ENCODE data around the gene PLXNA1.

Gene PLXNA1

GRCh38 chr3:127003175-127003555, 20.2 kb downstream of the PLXNA1 start:
- DNase-seq, result no peak

DNA sequence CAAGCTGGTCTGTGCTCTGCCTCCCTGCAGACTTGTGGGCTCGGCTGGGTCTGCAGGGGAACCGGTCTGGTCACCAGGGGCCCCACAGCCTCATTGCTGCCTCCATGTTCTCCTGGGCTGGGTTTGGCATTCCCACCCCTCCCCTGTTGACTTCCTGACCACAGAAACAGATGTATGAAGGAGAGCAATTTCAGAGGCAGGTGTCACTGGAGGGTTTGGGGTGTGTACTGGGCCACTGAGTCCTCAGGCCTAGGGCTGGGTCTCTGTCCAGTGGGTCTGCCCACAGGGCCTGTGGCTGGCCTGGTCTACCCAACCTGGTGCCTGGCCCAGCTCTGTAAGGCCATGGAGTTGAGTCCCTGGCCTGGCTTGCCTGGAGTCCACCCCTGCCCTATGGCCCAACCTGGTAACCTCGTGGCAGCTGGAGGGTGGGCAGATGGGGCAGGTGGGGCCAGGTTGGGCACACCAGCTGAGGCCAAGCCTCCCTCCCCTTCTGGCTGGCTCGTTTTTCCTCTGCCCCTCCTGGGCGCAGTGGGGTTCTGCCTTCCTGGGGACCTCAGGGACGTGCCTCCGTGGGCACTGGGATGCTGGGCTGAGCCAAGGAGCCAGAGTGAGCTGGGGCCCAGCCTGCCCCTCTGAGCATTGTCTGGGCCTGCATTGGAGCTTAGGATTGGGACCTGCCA, 20.8 kb downstream of the PLXNA1 start:
- no peak for DNase-seq

- DNase-seq, result no peak
These were observed 21.9 kb downstream of the PLXNA1 start for GRCh38 chr3:127004641-127005397.

- no peak for DNase-seq
These were observed 23.1 kb downstream of the PLXNA1 start for GRCh38 chr3:127005864-127006500.

DNA sequence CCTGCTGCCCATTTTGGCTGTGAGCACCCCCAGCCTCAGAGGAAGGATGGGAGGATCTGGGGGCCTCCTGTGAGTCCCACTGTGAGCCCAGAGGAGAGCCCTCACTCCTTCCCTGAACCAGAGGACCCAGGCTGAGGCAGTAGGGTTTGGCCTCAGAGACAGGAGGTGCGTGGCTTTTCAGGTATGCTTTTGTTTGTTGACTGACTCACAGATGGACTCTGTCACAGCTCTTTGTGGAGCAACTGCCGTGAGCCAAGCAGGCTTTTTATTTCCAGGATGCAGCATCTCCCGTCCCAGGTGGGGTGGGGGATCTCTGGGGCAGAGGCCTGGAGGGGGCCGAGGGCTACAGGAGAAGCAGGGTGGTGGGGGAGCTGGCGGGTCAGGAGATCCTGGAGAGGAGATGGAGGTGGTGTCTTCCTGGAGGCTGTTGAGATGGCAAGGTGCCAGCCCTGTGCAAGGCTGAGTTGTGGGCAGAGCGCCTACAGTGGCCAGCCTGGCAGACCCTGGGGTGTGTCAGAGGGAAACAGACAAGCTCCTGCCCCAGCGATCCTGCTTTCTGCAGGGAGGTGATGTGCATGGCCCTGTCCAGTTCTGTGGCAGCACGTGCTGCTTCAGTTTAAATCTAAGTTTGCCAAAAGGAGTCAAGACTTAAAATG, 24.0 kb downstream of the PLXNA1 start:
- no peak for DNase-seq

DNA sequence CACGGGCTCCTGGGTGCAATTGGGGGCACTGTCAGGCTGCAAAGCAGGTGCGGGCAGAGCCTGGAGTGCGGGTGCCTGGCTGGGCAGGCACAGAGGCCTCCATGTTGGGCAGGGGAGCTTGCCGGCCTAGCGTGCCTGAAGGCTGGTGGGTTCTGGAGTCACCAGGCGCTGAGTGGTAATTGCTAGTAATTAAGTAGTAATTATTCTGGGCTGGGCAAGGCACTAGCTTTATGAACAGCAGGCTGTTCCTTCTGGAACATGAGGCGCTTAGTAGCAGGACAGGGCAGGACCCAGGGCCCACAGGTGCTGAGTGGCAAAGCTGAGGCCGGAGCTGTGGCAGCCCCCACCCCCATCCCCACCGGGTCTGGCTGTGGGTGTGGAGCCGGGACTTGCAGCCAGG, 25.3 kb downstream of the PLXNA1 start:
- DNase-seq, result no peak

DNA sequence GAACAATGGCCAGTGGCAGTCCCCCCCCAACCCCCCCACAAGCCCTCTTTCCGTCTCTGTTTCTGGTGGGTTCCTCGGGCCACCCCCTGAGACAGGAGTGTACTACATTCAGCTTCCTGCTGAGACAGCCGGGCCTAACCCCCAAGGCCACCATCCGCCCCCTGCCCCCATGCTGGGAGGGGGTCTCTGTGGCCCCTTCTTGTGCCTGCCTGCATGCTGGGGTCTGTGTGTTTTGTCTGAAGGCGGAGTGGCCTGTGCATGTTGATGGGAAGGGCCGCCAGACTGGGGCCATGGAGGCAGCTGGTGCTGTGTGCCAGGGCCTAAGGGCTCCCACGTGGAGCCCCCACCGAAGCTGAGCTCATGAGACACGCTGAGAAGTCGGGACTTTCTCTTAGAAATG, 26.6 kb downstream of the PLXNA1 start:
- no peak for DNase-seq

DNA sequence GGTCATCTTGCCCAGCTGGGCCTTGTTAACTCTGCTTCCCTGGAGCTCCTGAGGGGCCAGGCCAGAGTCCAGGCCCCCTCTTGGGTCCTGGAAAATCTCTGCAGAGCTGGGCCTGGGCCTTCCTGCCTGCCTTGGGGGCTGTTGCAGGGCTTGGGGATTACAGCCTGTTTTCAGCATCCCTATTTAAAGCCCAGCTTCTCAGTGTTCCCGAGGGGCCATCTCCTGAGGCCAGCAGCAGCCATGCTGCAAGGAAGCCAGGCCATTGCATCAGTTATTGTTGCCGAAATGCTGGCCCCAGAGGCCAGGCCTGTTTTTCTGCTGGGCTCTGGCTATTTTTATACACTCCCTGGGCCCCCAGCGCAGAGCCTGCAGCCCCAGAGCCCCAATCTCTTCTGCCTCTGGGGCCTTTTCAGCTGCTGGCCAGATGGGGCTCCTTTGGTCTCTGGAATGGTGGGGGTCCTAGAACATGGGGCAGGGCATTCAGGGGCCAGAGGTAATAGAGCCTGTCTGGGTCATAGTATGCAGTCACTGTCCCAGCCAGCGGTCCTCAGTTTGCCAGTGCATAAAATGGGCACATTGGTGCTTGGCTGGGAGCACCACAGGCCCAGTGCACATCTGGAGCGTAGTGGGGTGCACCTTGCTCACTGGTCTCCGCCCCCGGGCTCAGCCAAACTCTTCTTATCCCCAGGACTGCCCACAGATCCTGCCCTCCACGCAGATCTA, 28.5 kb downstream of the PLXNA1 start:
- DNase-seq, result no peak

- DNase-seq, result no peak
These were observed 29.2 kb downstream of the PLXNA1 start for GRCh38 chr3:127012091-127012490.

DNA sequence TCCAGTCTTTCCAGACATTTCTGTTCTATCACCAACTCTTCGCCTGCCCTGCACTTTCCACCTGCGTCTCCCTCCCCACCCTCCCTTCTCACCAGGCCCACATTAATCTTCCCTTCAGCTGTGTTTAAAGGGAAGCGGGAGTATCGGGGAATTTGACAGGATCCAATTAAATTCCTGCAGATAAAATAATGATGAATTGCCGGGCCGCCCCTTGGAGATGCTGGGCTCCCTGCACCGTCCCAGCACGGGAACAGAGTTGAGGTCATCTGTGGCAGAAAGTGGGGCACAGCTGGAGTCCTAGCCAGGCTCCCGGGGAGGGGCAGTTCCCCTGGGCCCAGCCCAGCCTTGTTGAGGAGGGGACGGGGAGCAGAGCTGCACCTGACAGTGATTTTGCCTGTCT, 30.3 kb downstream of the PLXNA1 start:
- DNase-seq, result no peak

DNA sequence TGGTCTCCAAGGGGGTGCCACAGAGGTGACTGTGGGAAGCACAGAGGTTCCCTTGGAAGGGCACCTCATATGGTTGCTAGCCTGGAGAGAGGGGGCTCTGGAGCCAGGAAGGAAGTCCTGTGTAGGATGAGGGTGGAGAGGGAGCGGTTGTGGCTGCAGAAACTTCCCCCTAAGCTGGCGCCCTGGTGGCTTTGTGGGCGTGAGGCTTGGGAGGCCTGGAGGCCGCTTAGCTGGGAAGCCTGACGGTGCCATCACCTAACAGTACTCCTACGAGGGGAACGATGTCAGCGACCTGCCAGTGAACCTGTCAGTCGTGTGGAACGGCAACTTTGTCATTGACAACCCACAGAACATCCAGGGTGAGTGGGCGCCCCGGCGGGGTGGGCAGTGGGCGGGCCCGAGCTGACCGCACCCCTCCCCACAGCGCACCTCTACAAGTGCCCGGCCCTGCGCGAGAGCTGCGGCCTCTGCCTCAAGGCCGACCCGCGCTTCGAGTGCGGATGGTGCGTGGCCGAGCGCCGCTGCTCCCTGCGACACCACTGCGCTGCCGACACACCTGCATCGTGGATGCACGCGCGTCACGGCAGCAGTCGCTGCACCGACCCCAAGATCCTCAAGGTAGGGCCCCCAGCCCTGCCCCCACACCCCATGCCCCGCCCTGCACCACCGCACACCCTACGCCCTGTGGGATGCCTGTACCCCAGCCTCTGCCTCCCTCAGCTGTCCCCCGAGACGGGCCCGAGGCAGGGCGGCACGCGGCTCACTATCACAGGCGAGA, 31.0 kb downstream of the PLXNA1 start:
- DNase-seq, result no peak

DNA sequence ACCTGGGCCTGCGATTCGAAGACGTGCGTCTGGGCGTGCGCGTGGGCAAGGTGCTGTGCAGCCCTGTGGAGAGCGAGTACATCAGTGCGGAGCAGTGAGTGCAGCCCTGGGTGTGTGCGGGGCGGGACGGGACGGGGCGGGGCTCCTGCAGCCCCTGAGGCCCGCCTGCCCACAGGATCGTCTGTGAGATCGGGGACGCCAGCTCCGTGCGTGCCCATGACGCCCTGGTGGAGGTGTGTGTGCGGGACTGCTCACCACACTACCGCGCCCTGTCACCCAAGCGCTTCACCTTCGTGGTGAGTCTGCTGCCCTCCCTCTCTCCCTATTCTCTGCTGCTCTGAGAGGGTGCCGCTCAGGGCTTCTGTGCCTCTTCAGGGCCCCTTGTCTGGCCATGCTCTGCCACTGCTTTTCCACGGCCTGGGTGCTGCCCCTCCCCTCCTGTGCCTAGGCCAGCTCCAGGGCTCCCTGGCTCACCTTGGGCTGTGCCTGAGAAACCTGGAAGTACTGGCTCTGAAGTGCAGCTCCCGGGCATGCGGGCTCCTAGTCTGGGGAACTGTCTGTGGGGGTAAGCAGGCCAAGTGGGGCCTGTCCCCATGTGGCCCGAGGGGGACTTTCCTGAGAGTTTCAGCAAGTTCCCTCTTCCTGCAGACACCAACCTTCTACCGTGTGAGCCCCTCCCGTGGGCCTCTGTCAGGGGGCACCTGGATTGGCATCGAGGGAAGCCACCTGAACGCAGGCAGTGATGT, 31.8 kb downstream of the PLXNA1 start:
- DNase-seq, result no peak

GRCh38 chr3:127015282-127016042, 32.5 kb downstream of the PLXNA1 start:
- no peak for DNase-seq

- DNase-seq, result no peak
These were observed 33.1 kb downstream of the PLXNA1 start for GRCh38 chr3:127016043-127016343.

- DNase-seq, result no peak
These were observed 33.5 kb downstream of the PLXNA1 start for GRCh38 chr3:127016461-127016860.

DNA sequence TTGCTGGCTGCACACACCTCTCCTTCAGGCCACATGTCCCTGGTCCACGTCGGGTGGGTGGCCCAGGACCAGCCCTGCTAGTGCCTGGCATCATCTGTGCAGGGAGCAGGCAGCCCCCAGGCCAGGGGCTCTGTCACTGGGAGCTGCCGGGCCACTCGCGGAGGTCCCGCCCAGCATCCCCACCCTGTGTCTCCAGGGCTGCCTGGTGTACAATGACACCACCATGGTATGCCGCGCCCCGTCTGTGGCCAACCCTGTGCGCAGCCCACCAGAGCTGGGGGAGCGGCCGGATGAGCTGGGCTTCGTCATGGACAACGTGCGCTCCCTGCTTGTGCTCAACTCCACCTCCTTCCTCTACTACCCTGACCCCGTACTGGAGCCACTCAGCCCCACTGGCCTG, 34.3 kb downstream of the PLXNA1 start:
- no peak for DNase-seq

DNA sequence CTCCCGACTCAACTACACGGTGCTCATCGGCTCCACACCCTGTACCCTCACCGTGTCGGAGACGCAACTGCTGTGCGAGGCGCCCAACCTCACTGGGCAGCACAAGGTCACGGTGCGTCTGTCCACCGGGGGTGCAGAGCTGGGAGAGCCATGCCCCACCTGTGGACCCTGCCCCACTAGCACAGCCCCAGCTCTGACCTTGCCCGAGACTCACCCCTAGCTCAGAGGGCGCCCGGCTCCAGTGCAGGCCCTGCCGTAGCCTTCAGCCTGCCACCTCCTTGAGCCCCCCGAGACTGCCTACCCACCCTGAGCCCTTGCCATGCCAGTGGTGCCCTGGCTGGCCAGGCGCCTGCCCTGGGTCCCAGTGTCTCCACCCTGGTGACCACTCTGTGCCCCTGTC, 34.9 kb downstream of the PLXNA1 start:
- no peak for DNase-seq

DNA sequence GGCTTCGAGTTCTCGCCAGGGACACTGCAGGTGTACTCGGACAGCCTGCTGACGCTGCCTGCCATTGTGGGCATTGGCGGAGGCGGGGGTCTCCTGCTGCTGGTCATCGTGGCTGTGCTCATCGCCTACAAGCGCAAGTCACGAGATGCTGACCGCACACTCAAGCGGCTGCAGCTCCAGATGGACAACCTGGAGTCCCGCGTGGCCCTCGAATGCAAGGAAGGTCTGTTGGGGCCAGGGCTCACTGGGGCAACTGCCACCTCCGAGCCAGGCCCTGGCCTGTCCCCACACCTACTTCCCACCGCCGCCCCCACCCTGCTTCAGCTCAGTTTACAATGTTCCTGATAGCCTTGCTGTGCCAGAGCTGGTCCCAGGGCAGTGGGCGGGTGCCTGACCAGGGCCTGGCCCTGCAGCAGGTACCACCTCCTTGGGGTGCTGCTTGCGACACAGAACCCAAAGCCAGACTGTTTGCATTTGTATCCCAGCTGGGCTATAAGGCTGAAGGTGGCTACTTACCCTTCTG, 35.5 kb downstream of the PLXNA1 start:
- DNase-seq, result no peak

GRCh38 chr3:127019449-127019848, 36.5 kb downstream of the PLXNA1 start:
- DNase-seq, result peak; percentile 42

- no peak for DNase-seq
These were observed 37.6 kb downstream of the PLXNA1 start for GRCh38 chr3:127020543-127020942.

DNA sequence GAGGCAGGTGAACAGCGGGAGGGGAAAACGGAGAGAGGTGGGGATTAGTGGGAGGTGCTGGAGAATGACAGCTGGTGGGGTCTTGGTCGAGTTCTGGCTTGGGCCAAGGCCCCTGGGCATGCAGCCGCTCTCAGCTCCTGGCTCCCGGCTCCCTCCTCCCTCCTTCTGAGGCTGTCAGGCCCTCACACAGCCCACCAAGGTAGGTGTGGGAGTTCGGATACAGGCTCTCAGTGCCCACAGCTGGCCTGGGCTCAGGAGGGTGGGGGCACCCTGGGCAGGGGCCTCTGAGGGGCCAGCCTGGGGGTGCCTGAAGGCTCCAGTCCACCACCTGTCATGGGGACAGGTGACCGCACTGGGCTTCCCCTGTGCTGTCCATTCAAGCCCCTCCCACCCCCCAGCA, 39.9 kb downstream of the PLXNA1 start:
- no peak for DNase-seq
